ENCODE data around the gene CACNA1S.

Gene CACNA1S

GRCh38 chr1:201136355-201137023 is 24.3 kb upstream of the CACNA1S start:
- no peaks in the 10 kb centered on the region for H3K27me3 ChIP-seq (ENCODE audit: insufficient read depth, low read length)
- no peak overlapping the region for H2AFZ ChIP-seq (ENCODE audit: low read depth, low read length)
- no peaks in the 10 kb centered on the region for H3K9me3 ChIP-seq (ENCODE audit: low read length)
- H3K4me1 ChIP-seq (ENCODE audit: insufficient read depth, low read length): no peaks in the 10 kb centered on the region
- H3K4me3 ChIP-seq (ENCODE audit: low read length): no peak overlapping the region
- H3K36me3 ChIP-seq (ENCODE audit: insufficient read depth, low read length): peaks cover 72% of the 10 kb centered on the region

DNA sequence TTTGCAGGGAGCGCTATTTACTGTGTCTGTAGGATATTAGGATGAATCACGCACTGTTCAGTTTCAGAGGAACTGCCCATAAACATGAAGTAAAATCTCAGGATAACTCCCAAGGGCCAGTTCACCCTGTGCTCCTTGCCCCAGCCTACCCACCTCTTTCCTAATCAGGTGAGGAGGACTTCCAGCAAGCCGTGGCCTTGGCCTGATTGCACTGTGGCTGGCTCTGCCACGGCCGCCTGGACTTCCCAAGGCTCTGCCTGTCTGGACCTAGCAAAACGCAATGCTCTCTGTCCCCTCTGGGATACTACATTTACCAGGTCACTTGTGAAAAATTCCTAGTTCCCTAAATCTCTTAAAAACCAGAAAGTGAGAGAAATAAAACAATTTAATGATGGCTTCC is 22.2 kb upstream of the CACNA1S start:
- no peaks in the 10 kb centered on the region for H3K4me1 ChIP-seq (ENCODE audit: insufficient read depth, low read length)
- no peak overlapping the region for H3K4me3 ChIP-seq (ENCODE audit: low read length)
- H3K27me3 ChIP-seq (ENCODE audit: insufficient read depth, low read length): no peaks in the 10 kb centered on the region
- H3K36me3 ChIP-seq (ENCODE audit: insufficient read depth, low read length): peaks cover 52% of the 10 kb centered on the region
- no peak overlapping the region for H2AFZ ChIP-seq (ENCODE audit: low read depth, low read length)
- H3K9me3 ChIP-seq (ENCODE audit: low read length): no peaks in the 10 kb centered on the region

DNA sequence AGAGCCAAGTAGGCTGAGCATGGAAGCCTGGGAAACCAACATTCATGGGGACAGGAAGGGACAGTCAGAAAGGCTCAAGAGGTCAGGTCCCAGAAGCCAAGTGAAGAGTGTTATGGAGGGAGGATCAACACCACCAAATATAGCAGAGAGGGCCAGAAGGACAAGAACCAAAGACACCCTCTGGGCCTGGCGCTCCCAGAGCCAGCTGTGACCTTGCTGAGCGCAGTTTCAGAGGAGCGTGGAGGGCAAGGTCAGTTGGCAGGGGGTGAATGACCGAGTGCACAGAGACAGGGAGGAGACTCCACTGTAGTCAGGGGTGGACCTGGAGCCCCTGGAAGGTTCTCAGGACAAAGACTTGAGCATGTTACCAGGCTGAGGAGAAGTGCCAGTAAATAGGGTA is 19.2 kb upstream of the CACNA1S start:
- Histone ChIP-seq H3K36me3 (ENCODE audit: insufficient read depth, low read length) (peaks cover 24% of the 10 kb centered on the region), H3K9me3 (ENCODE audit: low read length) (no peaks in the 10 kb centered on the region), H2AFZ (ENCODE audit: low read depth, low read length) (no peak overlapping the region), H3K4me3 (ENCODE audit: low read length) (no peak overlapping the region), H3K4me1 (ENCODE audit: insufficient read depth, low read length) (no peaks in the 10 kb centered on the region), H3K27me3 (ENCODE audit: insufficient read depth, low read length) (peaks cover 7% of the 10 kb centered on the region)

- Histone ChIP-seq H2AFZ (ENCODE audit: low read depth, low read length) (no peak overlapping the region), H3K36me3 (ENCODE audit: insufficient read depth, low read length) (peaks cover under 1% of the 10 kb centered on the region), H3K4me3 (ENCODE audit: low read length) (no peak overlapping the region), H3K9me3 (ENCODE audit: low read length) (no peaks in the 10 kb centered on the region), H3K27me3 (ENCODE audit: insufficient read depth, low read length) (peaks cover 21% of the 10 kb centered on the region), H3K4me1 (ENCODE audit: insufficient read depth, low read length) (no peaks in the 10 kb centered on the region)
Measured at GRCh38 chr1:201128962-201129361, 16.7 kb upstream of the CACNA1S start.

- no peak overlapping the region for H3K4me3 ChIP-seq (ENCODE audit: low read length)
- no peak overlapping the region for H2AFZ ChIP-seq (ENCODE audit: low read depth, low read length)
- H3K9me3 ChIP-seq (ENCODE audit: low read length): no peaks in the 10 kb centered on the region
- H3K27me3 ChIP-seq (ENCODE audit: insufficient read depth, low read length): peaks cover 25% of the 10 kb centered on the region
- H3K36me3 ChIP-seq (ENCODE audit: insufficient read depth, low read length): no peaks in the 10 kb centered on the region
- no peaks in the 10 kb centered on the region for H3K4me1 ChIP-seq (ENCODE audit: insufficient read depth, low read length)
Measured at GRCh38 chr1:201128476-201128875, 16.2 kb upstream of the CACNA1S start.

DNA sequence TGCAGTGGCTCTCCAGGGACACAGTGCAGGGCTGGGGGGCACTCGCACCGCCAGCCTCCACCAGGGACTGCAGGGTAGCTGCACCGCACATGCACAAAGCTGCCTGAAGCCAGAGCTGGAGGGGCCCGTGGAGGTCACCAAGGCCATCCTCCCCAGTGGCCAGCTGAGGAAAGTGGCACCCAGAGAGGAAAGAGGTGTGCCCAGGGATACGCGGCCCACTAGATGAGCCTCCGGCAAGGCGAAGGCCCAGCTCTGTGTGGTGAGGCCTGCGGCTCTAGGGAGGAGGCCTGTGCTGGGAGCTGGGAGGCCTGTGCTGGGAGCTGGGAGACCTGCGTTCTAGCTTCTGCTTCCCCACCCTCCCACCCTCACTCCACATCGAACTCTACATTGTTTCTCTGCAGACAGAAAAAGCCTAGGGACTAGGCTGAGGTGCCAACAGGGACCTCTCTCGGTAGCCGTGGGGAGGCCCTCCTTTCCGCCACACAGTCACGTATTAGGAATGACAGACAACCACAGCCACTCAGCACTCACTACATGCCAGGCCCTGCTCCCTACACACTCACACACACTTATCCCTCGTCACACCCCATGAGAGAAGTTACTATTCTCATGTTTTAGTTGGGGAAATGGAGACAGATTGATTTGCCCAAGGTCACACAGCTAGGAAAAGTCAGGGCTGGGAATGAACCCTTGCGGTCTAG is 15.7 kb upstream of the CACNA1S start:
- no peaks in the 10 kb centered on the region for H3K36me3 ChIP-seq (ENCODE audit: insufficient read depth, low read length)
- no peak overlapping the region for H2AFZ ChIP-seq (ENCODE audit: low read depth, low read length)
- H3K9me3 ChIP-seq (ENCODE audit: low read length): no peaks in the 10 kb centered on the region
- H3K4me3 ChIP-seq (ENCODE audit: low read length): no peak overlapping the region
- no peaks in the 10 kb centered on the region for H3K4me1 ChIP-seq (ENCODE audit: insufficient read depth, low read length)
- H3K27me3 ChIP-seq (ENCODE audit: insufficient read depth, low read length): peaks cover 29% of the 10 kb centered on the region

DNA sequence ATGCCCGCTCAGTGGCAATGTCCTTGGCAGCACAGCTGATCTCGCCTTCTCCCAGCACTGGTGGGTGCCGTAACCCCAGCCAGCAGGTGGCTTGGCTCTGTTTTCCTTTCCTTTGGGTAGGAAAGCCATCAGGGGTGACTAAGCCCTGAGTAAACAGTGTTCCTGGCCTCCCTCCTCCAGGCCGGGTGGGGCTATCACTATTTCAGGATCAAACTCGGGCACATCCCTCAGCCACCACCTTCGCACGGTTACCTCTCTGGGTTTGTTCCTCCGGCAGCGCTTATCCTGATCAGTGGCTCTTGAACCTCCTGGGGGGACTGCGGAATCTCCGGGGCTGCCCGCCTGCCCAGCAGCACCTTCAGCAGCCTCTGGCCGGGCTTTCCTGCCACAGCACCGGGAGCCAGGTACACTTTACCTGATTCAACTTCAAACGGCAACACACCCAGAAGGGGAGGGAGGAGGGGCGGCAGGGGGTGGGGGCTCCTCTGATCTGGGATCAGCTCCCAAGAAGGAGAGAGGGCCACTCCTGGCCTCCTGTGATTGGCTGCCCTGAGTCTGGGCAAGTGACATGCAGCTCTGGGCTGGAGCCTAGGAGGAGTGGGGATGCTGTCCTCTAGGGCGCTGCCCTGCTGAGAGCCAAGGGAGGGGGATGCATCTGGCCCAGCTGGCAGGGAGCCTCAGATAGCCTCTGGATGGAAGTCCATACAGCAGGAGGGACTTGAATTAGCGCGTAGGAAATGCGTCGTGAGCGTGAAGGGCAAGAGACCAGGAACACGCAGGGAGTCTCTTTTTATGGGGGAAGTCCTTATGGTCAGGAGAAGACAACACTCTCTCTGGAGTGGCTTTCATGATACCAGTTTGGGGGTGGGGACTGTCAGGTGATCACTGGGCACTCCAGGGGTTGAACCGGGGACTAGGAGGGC is 14.9 kb upstream of the CACNA1S start, which contains the start of gene ASCL5:
Gene ASCL5 (minus strand): TSS at position 353 of the 923 bp plus-strand sequence. CDS start 11,812 bp downstream, outside the sequence.
- Histone ChIP-seq H3K36me3 (ENCODE audit: insufficient read depth, low read length) (no peaks in the 10 kb centered on the region), H3K4me3 (ENCODE audit: low read length) (no peak within 1 kb of the TSS), H3K27me3 (ENCODE audit: insufficient read depth, low read length) (peaks cover 35% of the 10 kb centered on the region), H3K9me3 (ENCODE audit: low read length) (no peaks in the 10 kb centered on the region), H2AFZ (ENCODE audit: low read depth, low read length) (no peak within 1 kb of the TSS), H3K4me1 (ENCODE audit: insufficient read depth, low read length) (no peaks in the 10 kb centered on the region)

GRCh38 chr1:201126463-201126831 is 14.2 kb upstream of the CACNA1S start:
- Histone ChIP-seq H3K36me3 (ENCODE audit: insufficient read depth, low read length) (no peaks in the 10 kb centered on the region), H3K4me3 (ENCODE audit: low read length) (no peak overlapping the region), H3K9me3 (ENCODE audit: low read length) (no peaks in the 10 kb centered on the region), H3K4me1 (ENCODE audit: insufficient read depth, low read length) (no peaks in the 10 kb centered on the region), H2AFZ (ENCODE audit: low read depth, low read length) (no peak overlapping the region), H3K27me3 (ENCODE audit: insufficient read depth, low read length) (peaks cover 38% of the 10 kb centered on the region)

DNA sequence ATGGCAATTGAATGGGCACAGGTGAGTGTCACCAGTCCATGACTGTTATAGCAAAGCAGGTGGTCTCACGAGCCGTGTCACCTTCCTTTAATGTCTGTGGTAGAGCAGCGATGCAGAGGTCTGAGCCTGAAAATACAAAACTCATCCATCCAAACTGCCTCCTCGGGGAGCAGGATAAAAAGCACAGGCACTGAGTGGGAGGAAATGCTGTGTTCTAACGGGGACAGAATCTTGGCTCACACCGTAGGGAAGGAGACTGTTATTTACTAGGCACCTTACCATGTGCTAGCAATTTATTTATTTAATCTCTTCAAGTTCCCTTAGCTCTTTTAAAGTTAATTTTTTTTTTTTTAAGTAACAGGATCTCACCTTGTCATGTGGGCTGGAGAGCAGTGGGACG is 13.6 kb upstream of the CACNA1S start:
- Histone ChIP-seq H3K4me1 (ENCODE audit: insufficient read depth, low read length) (no peaks in the 10 kb centered on the region), H2AFZ (ENCODE audit: low read depth, low read length) (no peak overlapping the region), H3K4me3 (ENCODE audit: low read length) (no peak overlapping the region), H3K36me3 (ENCODE audit: insufficient read depth, low read length) (no peaks in the 10 kb centered on the region), H3K9me3 (ENCODE audit: low read length) (no peaks in the 10 kb centered on the region), H3K27me3 (ENCODE audit: insufficient read depth, low read length) (peaks cover 38% of the 10 kb centered on the region)

DNA sequence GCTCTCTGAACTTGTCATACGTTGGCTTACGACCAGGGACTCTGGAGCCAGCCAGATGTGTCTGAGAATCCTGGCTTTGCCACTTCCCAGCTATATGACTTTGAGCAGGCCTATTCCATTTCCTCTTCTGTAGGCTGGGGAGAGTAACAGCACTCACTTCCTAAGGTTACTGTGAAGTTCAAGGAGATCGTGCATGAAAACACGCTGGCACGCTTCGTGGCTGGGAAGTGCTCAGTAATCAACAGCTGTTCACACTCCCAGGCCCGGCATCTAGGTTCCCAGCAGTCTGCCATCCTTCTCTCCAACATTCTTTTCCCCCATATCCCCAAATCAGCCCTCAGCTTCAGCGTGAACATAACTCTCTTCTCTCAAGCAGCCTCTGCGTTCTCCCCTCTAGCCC is 12.8 kb upstream of the CACNA1S start:
- Histone ChIP-seq H3K4me3 (ENCODE audit: low read length) (no peak overlapping the region), H3K36me3 (ENCODE audit: insufficient read depth, low read length) (no peaks in the 10 kb centered on the region), H3K27me3 (ENCODE audit: insufficient read depth, low read length) (peaks cover 38% of the 10 kb centered on the region), H3K9me3 (ENCODE audit: low read length) (no peaks in the 10 kb centered on the region), H2AFZ (ENCODE audit: low read depth, low read length) (no peak overlapping the region), H3K4me1 (ENCODE audit: insufficient read depth, low read length) (no peaks in the 10 kb centered on the region)

DNA sequence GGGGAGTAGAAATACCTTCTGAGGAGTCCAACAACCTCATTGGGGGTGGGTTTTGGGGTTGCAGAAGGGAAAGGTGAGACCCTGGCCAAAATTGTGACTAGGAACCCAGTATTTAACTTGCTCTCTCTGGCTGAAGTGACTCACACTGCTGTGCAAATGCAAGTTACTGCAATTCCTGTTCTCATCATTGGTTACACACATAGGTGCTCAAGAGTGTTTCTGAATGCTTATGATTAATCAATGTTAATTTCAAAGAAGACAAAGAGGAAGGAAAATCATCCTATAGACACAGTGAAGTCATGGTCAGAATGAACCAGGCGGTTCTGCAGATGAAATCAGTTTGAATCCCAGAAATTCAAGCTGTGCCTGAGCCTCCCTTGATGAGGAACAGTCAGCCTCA is 11.6 kb upstream of the CACNA1S start:
- H3K4me1 ChIP-seq (ENCODE audit: insufficient read depth, low read length): no peaks in the 10 kb centered on the region
- H2AFZ ChIP-seq (ENCODE audit: low read depth, low read length): no peak overlapping the region
- no peaks in the 10 kb centered on the region for H3K36me3 ChIP-seq (ENCODE audit: insufficient read depth, low read length)
- no peak overlapping the region for H3K4me3 ChIP-seq (ENCODE audit: low read length)
- peaks cover 38% of the 10 kb centered on the region for H3K27me3 ChIP-seq (ENCODE audit: insufficient read depth, low read length)
- H3K9me3 ChIP-seq (ENCODE audit: low read length): no peaks in the 10 kb centered on the region

- no peaks in the 10 kb centered on the region for H3K9me3 ChIP-seq (ENCODE audit: low read length)
- H3K27me3 ChIP-seq (ENCODE audit: insufficient read depth, low read length): peaks cover 34% of the 10 kb centered on the region
- no peak overlapping the region for H3K4me3 ChIP-seq (ENCODE audit: low read length)
- H3K36me3 ChIP-seq (ENCODE audit: insufficient read depth, low read length): no peaks in the 10 kb centered on the region
- H2AFZ ChIP-seq (ENCODE audit: low read depth, low read length): no peak overlapping the region
- no peaks in the 10 kb centered on the region for H3K4me1 ChIP-seq (ENCODE audit: insufficient read depth, low read length)
Measured at GRCh38 chr1:201122321-201122957, 10.2 kb upstream of the CACNA1S start.
